ENCODE measurements around the gene NWD2. TPM values are rescaled to one million over a fixed set of nuclear protein-coding genes. Genes with fewer than 3 reads are reported as not detected.

NWD2 gene
- total RNA-seq, 1 donor from 2014 or later = not detected

DNA sequence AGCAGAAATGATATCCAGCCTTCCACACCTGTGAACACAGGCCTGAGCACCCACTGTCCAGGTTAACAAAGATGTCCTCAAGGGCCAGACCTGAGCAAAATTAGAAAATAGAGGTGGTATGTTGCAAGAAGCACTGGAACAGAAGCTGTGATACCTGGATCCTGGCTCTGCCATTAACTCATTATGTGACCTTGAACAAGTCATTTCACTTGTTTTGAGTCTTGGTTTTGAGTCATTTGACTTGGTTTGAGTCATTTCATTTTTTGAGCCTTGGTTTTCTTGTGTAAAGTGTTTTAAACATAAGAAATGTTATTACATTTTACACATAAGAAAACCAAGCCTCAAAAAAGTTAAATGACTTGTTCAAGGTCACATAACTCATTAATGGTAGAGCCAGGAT lies 2.9 kb upstream of the NWD2 start:
- DNase-seq = no peak
- intact Hi-C loops (cut with micrococcal nuclease) = no loop called here
- Histone ChIP-seq H3K4me1 (peaks cover 9% of the 10 kb centered on the region), H3K4me3 (no peak overlapping the region), H3K9me3 (replicated peaks) (no peaks in the 10 kb centered on the region), H3K27ac (replicated peaks) (no peak overlapping the region), H3K27me3 (ENCODE audit: low read depth) (peaks cover 78% of the 10 kb centered on the region), H3K36me3 (no peaks in the 10 kb centered on the region)
- TF ChIP-seq CTCF (IDR thresholded peaks at IDR 0.05; ENCODE audit: borderline replicate concordance) = no peak

DNA sequence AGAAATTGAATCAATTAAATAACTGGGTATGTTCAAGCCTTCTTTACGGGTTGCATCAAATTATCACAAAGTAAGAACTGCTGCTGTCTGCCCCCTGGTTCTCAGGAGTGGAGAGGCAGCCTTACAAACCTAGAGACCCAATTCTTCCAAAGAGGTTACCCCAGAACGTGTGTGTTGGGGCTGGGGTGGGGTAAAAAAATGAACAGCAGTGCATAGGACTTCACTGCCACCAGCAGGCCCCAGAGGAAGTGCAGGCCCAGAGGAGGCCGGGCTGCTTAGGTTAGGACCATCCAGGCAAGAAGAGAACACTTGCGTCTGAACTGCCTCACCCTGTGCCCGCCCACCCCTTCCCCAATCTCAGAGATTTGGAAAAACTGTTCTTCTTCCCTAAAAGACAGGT lies 1.5 kb upstream of the NWD2 start:
- H3K9me3 ChIP-seq (replicated peaks) = no peaks in the 10 kb centered on the region
- H3K36me3 ChIP-seq = no peaks in the 10 kb centered on the region
- intact Hi-C loops (cut with micrococcal nuclease) = no loop called here
- no peak overlapping the region for H3K4me3 ChIP-seq
- H3K4me1 ChIP-seq = peaks cover 9% of the 10 kb centered on the region
- H3K27ac ChIP-seq (replicated peaks) = no peak overlapping the region
- DNase-seq = no peak
- no peak for TF ChIP-seq CTCF (IDR thresholded peaks at IDR 0.05; ENCODE audit: borderline replicate concordance)
- H3K27me3 ChIP-seq (ENCODE audit: low read depth) = peaks cover 79% of the 10 kb centered on the region

DNA sequence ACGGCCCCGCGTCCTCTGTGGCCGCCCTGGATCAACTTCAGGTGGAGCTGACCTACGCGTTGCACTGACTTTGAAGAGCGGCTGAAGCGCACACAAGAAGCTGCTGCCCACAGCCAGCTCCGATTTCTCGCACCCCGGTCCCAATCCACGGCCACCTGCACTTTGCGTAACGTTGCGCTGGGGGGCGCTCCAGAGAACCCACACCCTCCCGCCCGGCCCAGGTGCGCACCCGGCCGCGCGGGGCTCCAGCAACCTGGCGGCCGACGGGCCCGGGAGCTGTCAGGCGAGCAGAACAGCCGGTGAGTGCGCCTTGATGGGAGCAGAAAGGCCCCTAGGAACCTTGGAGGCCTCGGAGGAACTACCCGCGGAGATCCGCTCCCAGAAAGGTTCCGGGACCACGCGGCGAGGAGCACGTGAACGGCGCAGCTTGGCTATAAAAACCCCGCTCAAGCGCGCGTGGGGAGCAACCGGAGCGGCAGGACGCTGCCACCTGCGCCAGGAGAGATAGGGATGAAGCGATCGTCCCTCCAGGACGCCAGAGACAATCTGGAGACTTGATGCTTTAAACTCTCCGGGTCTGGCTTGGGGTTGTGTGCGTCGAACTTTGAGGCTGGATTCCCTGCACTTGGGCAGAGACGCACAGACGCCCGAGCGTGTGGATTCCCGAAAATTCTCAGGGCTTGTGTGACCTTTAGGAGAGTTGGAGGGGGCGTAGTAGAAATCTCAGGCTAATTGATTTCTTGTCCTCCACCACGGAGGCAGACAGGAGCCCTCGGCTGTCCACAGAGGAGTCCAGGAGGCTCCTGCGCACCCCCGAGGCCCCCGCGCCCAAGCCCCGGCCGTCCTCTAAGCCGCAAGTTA lies 591 bp upstream of the NWD2 start:
- TF ChIP-seq CTCF (IDR thresholded peaks at IDR 0.05; ENCODE audit: borderline replicate concordance) = no peak
- H3K4me3 ChIP-seq = peak overlapping the region; percentile 35

DNA sequence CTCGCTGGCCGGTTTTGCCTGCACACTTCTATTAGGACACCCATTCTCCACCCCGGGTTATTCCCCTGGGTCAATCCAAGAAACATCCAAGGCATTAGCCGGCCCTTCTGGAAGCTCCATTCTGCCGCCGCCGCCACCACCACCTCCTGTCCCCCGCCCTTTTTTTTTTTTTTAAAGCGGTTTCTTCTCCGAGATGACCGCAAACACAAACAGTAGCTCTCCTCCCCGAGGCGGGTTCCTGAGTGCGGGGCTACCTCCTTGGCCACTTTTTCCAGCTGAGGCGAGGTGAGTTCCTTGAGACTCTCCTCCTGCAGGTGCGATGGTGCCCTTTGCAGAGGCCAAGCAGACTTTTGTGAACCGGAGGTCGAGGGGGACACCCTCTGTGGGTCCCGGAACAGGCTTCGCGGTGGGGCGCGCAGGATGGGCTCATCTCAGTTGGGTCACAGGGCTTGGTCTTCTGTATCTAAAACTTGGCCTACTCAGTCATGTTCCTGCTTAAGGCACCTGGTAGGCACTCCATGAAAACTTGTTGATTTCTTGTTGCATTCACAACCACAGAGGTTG lies 930 bp downstream of the NWD2 start:
- H3K4me1 ChIP-seq = peaks cover 9% of the 10 kb centered on the region
- no peaks in the 10 kb centered on the region for H3K9me3 ChIP-seq (replicated peaks)
- H3K4me3 ChIP-seq = no peak overlapping the region
- no peak for DNase-seq
- peaks cover 85% of the 10 kb centered on the region for H3K27me3 ChIP-seq (ENCODE audit: low read depth)
- H3K36me3 ChIP-seq = no peaks in the 10 kb centered on the region
- intact Hi-C loops (cut with micrococcal nuclease) = no loop called here
- TF ChIP-seq CTCF (IDR thresholded peaks at IDR 0.05; ENCODE audit: borderline replicate concordance) = no peak
- no peak overlapping the region for H3K27ac ChIP-seq (replicated peaks)

More for the DNA sequence above, 591 bp upstream of the NWD2 start:
- H3K9me3 ChIP-seq (replicated peaks) = no peaks in the 10 kb centered on the region
- peaks cover 86% of the 10 kb centered on the region for H3K27me3 ChIP-seq (ENCODE audit: low read depth)
- no peak for DNase-seq
- no peaks in the 10 kb centered on the region for H3K36me3 ChIP-seq
- intact Hi-C loops (cut with micrococcal nuclease) = no loop called here
- H3K4me1 ChIP-seq = peaks cover 9% of the 10 kb centered on the region
- no peak overlapping the region for H3K27ac ChIP-seq (replicated peaks)

DNA sequence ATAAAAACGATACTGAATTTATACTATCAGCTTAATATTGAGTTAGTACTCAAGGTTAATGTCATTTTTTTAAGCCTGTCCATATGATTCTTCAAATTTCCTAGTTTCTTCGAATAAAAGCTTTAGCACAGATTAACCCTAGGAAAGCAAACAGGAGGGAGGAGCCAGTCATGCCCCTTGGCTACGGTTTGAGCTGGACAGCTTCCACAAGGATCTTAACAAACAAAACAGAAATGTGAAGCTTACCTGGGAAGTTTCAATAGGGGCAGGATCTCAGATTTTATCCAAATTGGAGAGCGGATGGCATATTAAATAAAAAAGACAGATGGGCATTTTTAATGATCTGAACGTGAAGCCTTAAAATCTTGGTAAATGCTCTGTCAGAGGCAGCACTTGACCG lies 2.3 kb downstream of the NWD2 start:
- H3K27me3 ChIP-seq (ENCODE audit: low read depth) = peaks cover 80% of the 10 kb centered on the region
- H3K4me3 ChIP-seq = no peak overlapping the region
- DNase-seq = no peak
- peaks cover 9% of the 10 kb centered on the region for H3K4me1 ChIP-seq
- H3K36me3 ChIP-seq = no peaks in the 10 kb centered on the region
- TF ChIP-seq CTCF (IDR thresholded peaks at IDR 0.05; ENCODE audit: borderline replicate concordance) = no peak
- H3K9me3 ChIP-seq (replicated peaks) = no peaks in the 10 kb centered on the region
- H3K27ac ChIP-seq (replicated peaks) = no peak overlapping the region
- intact Hi-C loops (cut with micrococcal nuclease) = no loop called here

Data from left ventricle myocardium inferior (tissue), 1 donor.